OCI-LY7 (cell line): ENCODE data around the gene PCDH9.

Source experiments
- EZH2phosphoT487 ChIP-seq: fragments of 200-600 bp; sonication (generic); IDR thresholded peaks from 2 replicates; pipeline ENCODE4 v1.6.1; 2018; ENCODE audit warnings: low read depth, borderline replicate concordance, mild to moderate bottlenecking, mixed run types, antibody characterized with exemption, low read length, moderate library complexity, mixed read lengths
- TF ChIP-seq, protein P1 (sequence below): fragments of 200-600 bp; sonication (generic); conservative IDR thresholded peaks from 2 replicates; pipeline ENCODE4 v1.5.1; 2014; ENCODE audit warnings: mild to moderate bottlenecking, antibody characterized with exemption, low read length, moderate library complexity, mixed read lengths

DNA sequence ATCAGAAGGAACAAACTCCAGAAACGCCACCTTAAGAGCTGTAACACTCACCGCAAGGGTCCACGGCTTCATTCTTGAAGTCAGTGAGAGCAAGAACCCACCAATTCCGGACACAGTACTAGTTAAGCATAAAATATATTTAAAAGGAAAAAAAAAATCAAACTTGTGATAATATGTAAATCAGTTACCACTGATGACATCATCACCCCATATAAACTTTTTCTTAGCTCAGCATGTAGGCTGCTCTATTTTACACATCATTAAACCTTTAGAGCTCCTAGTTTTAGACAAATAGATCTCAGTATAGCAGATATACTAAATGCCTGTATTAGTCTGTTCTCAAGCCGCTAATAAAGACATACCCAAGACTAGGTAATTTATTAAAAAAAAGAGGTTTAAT, 668.1 kb downstream of the PCDH9 start:
- TF ChIP-seq, protein P1, sequence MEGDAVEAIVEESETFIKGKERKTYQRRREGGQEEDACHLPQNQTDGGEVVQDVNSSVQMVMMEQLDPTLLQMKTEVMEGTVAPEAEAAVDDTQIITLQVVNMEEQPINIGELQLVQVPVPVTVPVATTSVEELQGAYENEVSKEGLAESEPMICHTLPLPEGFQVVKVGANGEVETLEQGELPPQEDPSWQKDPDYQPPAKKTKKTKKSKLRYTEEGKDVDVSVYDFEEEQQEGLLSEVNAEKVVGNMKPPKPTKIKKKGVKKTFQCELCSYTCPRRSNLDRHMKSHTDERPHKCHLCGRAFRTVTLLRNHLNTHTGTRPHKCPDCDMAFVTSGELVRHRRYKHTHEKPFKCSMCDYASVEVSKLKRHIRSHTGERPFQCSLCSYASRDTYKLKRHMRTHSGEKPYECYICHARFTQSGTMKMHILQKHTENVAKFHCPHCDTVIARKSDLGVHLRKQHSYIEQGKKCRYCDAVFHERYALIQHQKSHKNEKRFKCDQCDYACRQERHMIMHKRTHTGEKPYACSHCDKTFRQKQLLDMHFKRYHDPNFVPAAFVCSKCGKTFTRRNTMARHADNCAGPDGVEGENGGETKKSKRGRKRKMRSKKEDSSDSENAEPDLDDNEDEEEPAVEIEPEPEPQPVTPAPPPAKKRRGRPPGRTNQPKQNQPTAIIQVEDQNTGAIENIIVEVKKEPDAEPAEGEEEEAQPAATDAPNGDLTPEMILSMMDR = no peak
- TF ChIP-seq EZH2phosphoT487 = no peak
